Fibroblast of lung (primary cell): Measurements from ENCODE around the gene EMILIN2.

ENCODE experiments used
- EZH2 ChIP-seq: IDR thresholded peaks from 2 replicates; pipeline ENCODE4 v1.5.1; 2012; ENCODE audit warnings: low read length, control low read depth, mild to moderate bottlenecking; ENCODE audit errors: missing control alignments
- TF ChIP-seq, protein P1 (sequence below), 2 donors: IDR thresholded peaks in 1 of 2; conservative IDR thresholded peaks in 1 of 2; 1 replicate in 1 of 2; 2 replicates in 1 of 2; pipeline ENCODE4 v1.5.1; 2011 to 2012; ENCODE audit warnings: low read length in 2 of 2, control low read depth in 1 of 2, inconsistent platforms in 1 of 2, low read depth in 1 of 2, mild to moderate bottlenecking in 1 of 2

DNA sequence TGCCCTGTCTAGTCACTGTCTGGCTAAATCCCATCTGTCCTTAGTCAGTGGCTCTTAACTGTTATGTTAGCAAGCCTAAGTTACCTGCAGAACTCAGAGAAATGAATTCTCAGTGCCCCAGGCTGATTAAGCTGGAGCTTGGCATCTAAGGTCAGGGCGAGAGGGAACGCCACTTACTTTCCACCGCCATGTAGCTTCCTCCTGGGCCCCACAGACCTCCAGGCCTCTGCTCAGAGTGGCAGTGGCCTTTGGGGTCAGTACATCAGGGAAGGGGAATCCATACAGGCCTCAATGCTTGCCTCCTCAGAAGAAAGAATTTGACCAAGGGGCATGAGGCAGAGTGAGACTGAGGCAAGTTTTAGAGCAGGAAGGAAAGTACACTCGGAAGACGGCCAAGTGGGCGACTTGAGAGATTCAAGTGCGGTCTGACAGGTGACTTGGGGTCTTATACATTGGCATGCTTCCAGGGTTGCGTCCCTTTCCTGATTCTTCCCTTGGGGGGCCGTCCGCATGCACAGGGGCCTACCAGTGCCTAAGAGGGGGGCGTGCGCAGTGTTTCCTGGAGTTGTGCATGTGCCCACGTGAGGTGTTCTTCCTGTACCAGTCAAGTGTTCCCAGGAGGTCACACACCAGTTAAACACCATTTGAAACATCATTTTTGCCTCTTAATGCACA lies 64.1 kb downstream of the EMILIN2 start:
- TF ChIP-seq, protein P1, sequence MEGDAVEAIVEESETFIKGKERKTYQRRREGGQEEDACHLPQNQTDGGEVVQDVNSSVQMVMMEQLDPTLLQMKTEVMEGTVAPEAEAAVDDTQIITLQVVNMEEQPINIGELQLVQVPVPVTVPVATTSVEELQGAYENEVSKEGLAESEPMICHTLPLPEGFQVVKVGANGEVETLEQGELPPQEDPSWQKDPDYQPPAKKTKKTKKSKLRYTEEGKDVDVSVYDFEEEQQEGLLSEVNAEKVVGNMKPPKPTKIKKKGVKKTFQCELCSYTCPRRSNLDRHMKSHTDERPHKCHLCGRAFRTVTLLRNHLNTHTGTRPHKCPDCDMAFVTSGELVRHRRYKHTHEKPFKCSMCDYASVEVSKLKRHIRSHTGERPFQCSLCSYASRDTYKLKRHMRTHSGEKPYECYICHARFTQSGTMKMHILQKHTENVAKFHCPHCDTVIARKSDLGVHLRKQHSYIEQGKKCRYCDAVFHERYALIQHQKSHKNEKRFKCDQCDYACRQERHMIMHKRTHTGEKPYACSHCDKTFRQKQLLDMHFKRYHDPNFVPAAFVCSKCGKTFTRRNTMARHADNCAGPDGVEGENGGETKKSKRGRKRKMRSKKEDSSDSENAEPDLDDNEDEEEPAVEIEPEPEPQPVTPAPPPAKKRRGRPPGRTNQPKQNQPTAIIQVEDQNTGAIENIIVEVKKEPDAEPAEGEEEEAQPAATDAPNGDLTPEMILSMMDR (conservative IDR thresholded peaks at IDR 0.05 in 1 of 2, IDR thresholded peaks at IDR 0.05 in 1 of 2; ENCODE audit: low read depth in 1 of 2, low read length in 2 of 2), result no peak
- TF ChIP-seq EZH2, result no peak
